ENCODE results near the gene LARGE1. TPM values are rescaled to one million over a fixed set of nuclear protein-coding genes. Genes with fewer than 3 reads are reported as not detected.
A peak's percentile ranks its signal among the peaks of the same experiment; 100 is the strongest.

Gene LARGE1
- total RNA-seq, 4 donors from 2014 or later, result 78.1 to 156 (median 104) TPM

- TF ChIP-seq, protein P1, sequence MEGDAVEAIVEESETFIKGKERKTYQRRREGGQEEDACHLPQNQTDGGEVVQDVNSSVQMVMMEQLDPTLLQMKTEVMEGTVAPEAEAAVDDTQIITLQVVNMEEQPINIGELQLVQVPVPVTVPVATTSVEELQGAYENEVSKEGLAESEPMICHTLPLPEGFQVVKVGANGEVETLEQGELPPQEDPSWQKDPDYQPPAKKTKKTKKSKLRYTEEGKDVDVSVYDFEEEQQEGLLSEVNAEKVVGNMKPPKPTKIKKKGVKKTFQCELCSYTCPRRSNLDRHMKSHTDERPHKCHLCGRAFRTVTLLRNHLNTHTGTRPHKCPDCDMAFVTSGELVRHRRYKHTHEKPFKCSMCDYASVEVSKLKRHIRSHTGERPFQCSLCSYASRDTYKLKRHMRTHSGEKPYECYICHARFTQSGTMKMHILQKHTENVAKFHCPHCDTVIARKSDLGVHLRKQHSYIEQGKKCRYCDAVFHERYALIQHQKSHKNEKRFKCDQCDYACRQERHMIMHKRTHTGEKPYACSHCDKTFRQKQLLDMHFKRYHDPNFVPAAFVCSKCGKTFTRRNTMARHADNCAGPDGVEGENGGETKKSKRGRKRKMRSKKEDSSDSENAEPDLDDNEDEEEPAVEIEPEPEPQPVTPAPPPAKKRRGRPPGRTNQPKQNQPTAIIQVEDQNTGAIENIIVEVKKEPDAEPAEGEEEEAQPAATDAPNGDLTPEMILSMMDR (IDR thresholded peaks at IDR 0.05), result no peak
- TF ChIP-seq POLR2A (IDR thresholded peaks at IDR 0.05), result no peak
Measured at GRCh38 chr22:33817512-33818127, 102.7 kb downstream of the LARGE1 start.

DNA sequence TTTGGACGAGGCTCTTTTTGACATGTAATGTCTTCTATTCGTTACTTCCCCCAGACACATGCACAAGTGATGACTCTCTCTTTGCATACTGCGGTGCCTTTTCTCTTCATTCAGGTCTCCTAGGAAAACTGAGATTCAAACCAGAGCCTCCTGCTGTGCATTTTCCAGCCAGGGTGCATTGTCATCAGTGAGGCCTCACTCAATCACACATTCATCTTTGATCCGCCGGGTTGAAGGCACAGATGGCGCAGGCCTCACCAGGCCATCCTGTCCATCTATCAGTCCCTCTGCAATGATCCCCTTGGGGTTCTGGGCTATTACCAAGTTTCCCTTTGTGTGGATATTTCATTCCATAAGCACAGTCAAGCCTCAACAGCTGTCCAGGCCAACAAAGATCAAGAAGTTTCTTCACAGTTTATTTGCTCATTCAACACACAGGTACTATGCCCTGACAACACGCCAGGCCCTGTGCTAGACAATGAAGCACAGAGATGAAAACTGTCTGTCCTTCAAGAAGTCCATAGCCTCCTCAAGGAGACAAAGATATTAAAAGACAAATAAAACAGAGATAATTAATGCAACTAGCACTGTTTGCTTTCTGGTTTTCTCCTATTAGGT is 107.8 kb downstream of the LARGE1 start:
- H3K27me3 ChIP-seq, result no peaks in the 10 kb centered on the region
- no peaks in the 10 kb centered on the region for H3K9me3 ChIP-seq
- peak overlapping the region in 2 of 4 donors; percentile 13 to 50 for H3K27ac ChIP-seq
- DNase-seq, result no peak
- H3K4me3 ChIP-seq, result no peak overlapping the region
- no peaks in the 10 kb centered on the region for H3K4me1 ChIP-seq
- no peak for TF ChIP-seq POLR2A (IDR thresholded peaks at IDR 0.05)
- TF ChIP-seq, protein P1 (IDR thresholded peaks at IDR 0.05), result no peak
- no peaks in the 10 kb centered on the region for H3K36me3 ChIP-seq

More at GRCh38 chr22:33817512-33818127, 102.7 kb downstream of the LARGE1 start:
- H3K27me3 ChIP-seq, result no peaks in the 10 kb centered on the region
- no peak for DNase-seq
- H3K4me3 ChIP-seq, result no peak overlapping the region
- no peaks in the 10 kb centered on the region for H3K9me3 ChIP-seq
- no peak overlapping the region for H3K27ac ChIP-seq
- H3K36me3 ChIP-seq, result no peaks in the 10 kb centered on the region
- no peaks in the 10 kb centered on the region for H3K4me1 ChIP-seq

DNA sequence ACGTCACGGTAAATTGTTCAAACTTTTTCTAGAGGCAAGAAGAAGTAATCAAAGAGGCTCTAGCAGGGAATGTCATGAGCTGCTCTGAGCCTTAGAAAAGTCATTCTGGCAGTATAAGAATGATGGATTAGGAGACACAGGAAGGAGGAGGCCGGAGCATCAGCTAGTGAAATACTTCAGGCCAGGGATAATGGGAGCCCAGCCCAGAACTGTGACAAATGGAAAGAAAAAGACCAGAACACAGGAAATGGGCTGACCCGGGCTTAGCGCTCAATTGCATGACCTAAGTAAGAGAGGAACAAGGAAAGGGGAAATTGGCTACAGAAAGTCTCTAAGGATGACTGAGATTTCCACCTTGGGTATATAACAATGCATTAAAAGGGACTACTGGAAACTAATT is 108.6 kb downstream of the LARGE1 start:
- H3K27ac ChIP-seq, result peak overlapping the region in 3 of 4 donors; percentile 28 to 66 (median 55)
- H3K4me1 ChIP-seq, result no peaks in the 10 kb centered on the region
- H3K36me3 ChIP-seq, result no peaks in the 10 kb centered on the region
- no peak overlapping the region for H3K4me3 ChIP-seq
- H3K27me3 ChIP-seq, result no peaks in the 10 kb centered on the region
- no peaks in the 10 kb centered on the region for H3K9me3 ChIP-seq
- peak in 1 of 3 donors; percentile 51 for DNase-seq
- no peak for TF ChIP-seq POLR2A (IDR thresholded peaks at IDR 0.05)
- TF ChIP-seq, protein P1 (IDR thresholded peaks at IDR 0.05), result no peak

- DNase-seq, result no peak
- Histone ChIP-seq H3K27me3 (no peaks in the 10 kb centered on the region), H3K9me3 (no peaks in the 10 kb centered on the region), H3K4me1 (peaks cover 0 to 3% (median 0%) of the 10 kb centered on the region in 4 donors), H3K4me3 (no peak overlapping the region), H3K27ac (peak overlapping the region in 3 of 4 donors; percentile 28 to 66 (median 55)), H3K36me3 (no peaks in the 10 kb centered on the region)
- TF ChIP-seq, protein P1 (IDR thresholded peaks at IDR 0.05), result no peak
- no peak for TF ChIP-seq POLR2A (IDR thresholded peaks at IDR 0.05)
Measured at GRCh38 chr22:33811208-33811607, 109.1 kb downstream of the LARGE1 start.

- H3K27ac ChIP-seq, result no peak overlapping the region
- no peak overlapping the region for H3K4me3 ChIP-seq
- H3K4me1 ChIP-seq, result peaks cover 0 to 7% (median 0%) of the 10 kb centered on the region in 4 donors
- H3K9me3 ChIP-seq, result no peaks in the 10 kb centered on the region
- H3K27me3 ChIP-seq, result no peaks in the 10 kb centered on the region
- DNase-seq, result no peak
- no peak for TF ChIP-seq POLR2A (IDR thresholded peaks at IDR 0.05)
- TF ChIP-seq, protein P1 (IDR thresholded peaks at IDR 0.05), result no peak
- H3K36me3 ChIP-seq, result no peaks in the 10 kb centered on the region
Measured at GRCh38 chr22:33807470-33807869, 112.8 kb downstream of the LARGE1 start.

Measured in Peyer's patch (tissue), 4 donors.